NB4 (cell line): Measurements from ENCODE around the gene TRIO.

ENCODE experiments used
- CTCF ChIP-seq: IDR thresholded peaks from one replicate; pipeline ENCODE4 v1.5.1; 2012; ENCODE audit warnings: low read depth, low read length
- MYC ChIP-seq: IDR thresholded peaks from 2 replicates; pipeline ENCODE4 v1.6.1; 2011; ENCODE audit warnings: low read depth, low read length
- POLR2A ChIP-seq: IDR thresholded peaks from 2 replicates; pipeline ENCODE4 v1.6.1; 2011; ENCODE audit warnings: mild to moderate bottlenecking; ENCODE audit not compliant: insufficient read length; ENCODE audit errors: extremely low read depth
- TF ChIP-seq, protein P1 (sequence below): IDR thresholded peaks from 2 replicates; pipeline ENCODE4 v1.6.1; 2011; ENCODE audit warnings: low read depth, low read length

DNA sequence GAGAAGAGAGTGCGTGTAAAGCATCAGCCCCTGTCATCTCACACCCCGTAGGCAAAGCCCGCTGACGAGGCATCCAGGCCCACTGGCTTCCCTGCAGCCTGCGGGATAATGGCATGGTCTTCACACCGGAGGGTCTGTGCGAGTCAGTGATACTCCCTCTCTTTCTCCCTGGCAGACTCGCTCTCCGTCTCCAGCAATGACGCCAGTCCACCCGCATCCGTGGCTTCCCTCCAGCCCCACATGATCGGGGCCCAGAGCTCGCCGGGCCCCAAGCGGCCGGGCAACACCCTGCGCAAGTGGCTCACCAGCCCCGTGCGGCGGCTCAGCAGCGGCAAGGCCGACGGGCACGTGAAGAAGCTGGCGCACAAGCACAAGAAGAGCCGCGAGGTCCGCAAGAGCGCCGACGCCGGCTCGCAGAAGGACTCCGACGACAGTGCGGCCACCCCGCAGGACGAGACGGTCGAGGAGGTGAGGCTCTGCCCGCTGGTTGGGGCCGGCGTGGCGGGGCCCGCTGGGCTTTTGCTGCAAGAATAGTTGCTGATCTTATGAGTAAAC is 317.8 kb downstream of the TRIO start:
- TF ChIP-seq CTCF (no peak), MYC (no peak), POLR2A (no peak)
- TF ChIP-seq, protein P1, sequence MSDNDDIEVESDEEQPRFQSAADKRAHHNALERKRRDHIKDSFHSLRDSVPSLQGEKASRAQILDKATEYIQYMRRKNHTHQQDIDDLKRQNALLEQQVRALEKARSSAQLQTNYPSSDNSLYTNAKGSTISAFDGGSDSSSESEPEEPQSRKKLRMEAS, result no peak
